Stimulated activated CD4-positive, alpha-beta T cell treated with anti-CD3 and anti-CD28 coated beads, Interleukin-15, amount 100 ng/mL, for 48 hours (primary cell): ENCODE results near the gene CTSO.
"Not testable (repeated sequence)": the region's sequence is repeated elsewhere in the genome, so short reads cannot be mapped to it uniquely, and the experiment has no call there.

Experiments used
- DNase-seq, 2 donors: peaks; one replicate each; pipeline ENCODE4 v3.0.0-alpha.2; 2020; ENCODE audit warnings: low read depth in 2 of 2

CTSO gene

DNA sequence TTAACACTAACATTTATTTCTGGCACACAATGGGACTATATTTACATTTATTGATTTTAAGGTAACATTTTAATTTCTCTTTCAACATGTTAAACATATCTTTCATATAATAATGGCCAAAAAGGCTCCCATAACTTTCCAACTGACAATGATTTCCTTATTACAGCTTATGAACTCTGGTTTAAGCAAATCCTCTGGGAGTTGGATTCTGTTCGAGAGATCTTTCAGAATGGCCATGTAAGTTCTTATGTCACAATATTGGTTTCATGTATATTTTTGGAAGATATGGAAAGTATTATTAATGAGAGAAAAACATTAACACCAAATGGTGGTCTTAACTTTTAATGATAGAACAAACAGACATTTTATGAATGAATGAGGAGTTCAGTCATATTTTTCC lies 46.1 kb downstream of the CTSO start:
- DNase-seq, result no peak

DNA sequence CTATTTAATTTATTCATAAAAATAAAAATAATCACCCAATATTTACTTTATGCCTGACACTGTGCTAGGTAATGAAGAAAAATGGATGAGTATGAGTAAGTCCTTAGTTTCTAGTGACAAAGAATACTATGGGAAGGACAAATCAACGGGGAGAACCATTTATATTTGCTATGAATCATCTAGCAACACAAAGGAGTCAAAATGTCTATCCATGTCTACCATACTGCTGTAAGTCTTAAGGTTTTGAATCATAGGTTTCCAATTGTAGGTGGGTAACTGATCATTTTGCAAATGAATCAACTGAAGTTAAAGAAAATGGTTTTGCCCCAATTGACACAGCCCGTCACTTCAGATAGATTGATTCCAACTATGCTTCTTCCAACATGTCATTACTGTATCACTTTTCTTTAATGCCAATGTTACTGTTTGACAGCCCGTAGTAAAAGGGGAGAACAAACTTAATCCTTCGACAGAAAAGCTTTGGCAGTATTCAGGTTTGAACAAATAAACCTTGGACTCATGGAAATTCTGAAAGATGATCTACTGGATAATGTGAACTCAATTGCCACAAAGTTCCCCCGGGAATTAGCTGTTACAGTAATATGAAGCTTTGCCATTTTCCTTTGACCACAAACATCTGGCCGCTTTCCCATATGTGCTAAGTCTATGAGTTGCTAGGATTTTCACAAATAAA lies 47.0 kb downstream of the CTSO start:
- no peak for DNase-seq

DNA sequence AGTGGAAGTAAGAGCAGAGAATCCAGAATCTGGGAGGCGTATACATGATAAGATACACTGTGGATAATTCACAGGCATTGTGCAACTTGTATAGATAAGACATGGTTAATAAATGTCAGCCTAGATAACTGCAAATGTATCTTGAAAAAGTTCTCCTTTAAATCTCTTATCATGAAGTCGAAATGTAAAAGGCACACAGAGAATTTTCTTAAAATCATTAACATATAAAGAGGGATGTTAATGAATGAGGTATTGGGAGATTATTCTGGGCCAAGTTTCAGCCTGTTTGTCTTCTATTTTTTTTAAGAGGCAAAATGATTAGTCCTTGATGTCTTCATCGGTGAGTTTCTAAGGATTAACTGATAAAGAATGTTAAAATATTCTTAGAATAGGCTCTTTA lies 49.3 kb downstream of the CTSO start:
- DNase-seq, result no peak

DNA sequence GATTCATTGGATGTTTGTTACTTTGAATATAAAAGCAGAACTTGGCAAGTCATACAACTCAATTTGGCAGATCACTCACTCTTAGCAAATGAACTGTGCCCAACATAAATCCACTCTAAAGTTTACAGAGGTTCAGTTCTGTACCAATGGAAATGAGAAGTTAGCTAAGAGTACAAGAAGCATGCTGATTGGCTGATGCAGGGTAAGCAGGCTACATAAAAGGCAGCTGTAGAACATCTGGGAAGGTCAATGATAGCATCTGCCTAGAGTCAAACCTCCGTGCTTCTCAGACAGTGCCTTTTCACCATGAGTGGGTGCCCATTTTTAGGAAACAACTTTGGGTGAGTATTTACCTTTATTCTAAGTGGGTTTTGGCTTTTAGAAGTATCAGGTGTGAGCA lies 50.2 kb downstream of the CTSO start, which contains the start of gene TDO2:
Gene TDO2 (plus strand): TSS at position 244 of the 400 bp plus-strand sequence. CDS start 63 bp downstream, at position 307.
- DNase-seq, result no peak

DNA sequence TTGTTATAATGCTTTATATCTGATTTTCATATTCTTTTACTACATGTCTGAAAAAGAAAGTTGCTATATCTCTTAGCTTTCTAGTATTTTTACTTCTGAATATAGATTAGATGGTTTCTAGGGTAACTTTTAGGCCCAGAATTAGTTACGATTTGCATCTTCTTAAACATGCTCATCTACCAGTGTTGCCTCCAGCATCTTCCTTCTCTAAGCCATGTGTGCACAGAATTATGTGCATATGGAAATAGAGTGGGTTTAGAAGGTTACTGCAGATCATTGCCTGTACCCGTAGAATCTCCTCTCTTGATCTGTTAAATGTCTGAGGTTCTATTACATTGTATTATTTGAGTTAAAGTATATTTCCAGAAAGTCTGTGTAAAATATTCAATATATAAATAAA lies 52.7 kb downstream of the CTSO start:
- DNase-seq, result no peak

DNA sequence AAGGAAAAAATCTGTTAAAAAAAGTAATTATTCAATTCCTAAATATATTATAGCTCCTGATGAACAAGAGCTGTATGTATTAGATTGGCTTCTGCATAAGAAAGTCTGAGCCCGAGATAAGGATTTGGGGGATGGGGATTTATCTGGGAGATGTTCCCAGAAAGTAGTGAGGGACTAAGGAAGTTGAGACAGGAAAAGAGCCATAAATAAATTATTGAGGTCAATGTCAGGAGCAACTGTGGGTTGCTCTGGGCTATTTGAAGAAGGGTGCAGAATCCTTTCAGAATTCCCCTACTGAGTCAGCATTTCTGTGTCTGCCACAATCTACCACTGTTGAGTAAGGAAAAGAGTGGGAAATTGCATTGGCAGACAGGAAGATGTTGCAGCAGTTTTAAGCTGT lies 53.3 kb downstream of the CTSO start:
- no peak for DNase-seq

DNA sequence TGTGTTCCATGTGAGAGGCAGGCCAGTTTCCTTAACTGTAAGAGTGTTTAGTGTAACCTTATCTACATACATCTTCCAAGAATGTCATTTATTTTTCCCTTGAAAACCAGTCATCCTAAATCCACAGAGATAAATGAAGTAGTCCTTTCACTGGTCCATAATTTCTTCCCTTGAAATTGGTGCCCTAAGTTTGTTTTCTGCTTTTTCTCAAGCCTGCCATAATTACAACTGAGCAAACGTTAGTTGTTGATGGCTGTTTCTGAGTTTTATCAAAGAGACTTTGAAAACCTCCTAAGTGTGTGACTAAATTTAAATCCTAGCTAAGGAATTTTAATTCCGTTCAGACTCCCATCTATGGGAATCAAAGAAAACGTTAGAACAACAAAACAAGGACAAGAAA lies 53.8 kb downstream of the CTSO start:
- no peak for DNase-seq

DNA sequence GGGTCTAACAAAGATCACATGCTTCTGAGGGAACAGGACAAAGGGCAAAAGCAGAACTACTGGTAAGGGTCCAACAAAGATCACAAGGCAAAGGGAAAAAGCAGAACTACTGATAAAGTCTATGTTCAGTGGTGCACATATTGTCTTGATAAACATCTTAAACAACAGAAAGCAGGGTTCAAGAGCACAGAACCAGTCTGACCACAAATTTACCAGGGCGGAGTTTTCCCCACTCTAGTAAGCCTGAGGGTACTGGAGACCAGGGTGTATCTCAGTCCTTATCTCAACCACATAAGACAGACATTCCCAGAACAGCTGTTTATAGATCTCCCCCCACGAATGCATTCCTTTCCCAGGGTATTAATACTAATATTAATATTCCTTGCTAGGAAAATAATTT lies 55.3 kb downstream of the CTSO start:
- DNase-seq, result not testable (repeated sequence)

DNA sequence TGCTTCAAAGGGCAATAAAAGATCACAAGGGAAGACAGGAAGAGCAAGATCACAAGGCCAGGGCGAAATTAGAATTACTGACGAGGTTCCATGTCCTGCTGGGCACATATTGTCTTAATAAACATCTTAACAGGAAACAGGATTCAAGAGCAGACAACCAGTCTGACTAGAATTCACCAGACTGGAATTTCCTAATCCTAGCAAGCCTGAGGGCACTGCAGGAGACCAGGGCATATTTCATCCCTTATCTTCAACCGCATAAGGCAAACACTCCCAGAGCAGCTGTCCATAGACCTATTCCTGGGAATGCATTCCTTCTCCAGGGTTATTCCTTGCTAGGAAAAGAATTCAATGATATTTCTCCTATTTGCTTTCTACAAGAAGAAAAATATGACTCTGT lies 62.6 kb downstream of the CTSO start:
- no peak for DNase-seq

DNA sequence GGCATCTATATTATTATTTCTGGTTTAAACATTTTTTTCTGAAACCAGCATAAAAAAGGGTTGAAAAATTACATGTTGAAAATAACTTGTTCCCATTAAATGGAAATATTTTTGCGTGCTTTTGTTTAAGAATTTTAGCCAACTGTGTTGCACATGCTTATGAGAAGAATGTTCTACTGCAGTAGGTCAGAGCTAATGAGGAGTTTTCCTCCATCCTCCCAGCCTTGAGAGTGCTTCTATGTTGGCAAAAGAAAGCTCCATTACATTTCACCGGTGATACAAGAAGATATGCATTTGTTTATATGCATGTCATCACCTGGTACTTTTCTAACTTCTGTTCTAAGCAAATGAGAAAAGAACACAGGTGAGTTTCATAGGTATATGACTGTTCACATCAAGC lies 63.7 kb downstream of the CTSO start:
- no peak for DNase-seq

DNA sequence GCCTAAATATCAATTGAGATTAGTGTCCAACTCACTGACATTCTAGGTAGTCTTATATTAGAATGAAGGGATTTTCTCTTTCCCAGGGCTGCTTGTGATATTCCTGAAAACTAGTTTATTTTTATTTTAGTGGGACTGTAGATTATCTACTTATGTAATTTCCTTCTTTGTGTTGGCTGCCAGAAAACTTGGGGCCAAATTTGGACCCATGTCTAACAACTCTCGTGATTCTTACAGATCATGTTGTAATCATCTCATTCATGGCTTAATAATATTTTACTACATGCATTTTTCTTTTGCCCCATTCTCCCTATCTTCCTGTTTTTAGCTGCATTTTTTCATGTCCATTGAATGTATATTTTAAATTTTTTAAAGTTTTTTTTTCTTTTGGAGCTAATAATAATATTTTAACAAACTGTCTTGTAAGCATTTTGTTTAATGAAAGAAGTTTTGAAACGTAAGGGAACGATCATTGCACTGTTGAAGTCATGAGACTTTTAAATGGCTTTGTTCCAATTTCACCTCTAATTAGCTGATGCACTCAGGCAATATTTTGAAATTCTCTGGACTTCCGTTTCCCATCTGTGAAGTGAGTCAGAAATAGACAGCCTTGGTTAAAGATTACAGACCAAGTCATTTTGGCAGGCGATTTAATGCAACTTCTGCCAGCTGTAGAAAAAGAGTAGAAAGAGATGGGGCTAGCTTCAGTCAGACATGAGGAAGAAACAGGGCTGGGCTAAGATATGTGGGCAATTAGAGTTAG lies 64.5 kb downstream of the CTSO start:
- DNase-seq, result no peak

DNA sequence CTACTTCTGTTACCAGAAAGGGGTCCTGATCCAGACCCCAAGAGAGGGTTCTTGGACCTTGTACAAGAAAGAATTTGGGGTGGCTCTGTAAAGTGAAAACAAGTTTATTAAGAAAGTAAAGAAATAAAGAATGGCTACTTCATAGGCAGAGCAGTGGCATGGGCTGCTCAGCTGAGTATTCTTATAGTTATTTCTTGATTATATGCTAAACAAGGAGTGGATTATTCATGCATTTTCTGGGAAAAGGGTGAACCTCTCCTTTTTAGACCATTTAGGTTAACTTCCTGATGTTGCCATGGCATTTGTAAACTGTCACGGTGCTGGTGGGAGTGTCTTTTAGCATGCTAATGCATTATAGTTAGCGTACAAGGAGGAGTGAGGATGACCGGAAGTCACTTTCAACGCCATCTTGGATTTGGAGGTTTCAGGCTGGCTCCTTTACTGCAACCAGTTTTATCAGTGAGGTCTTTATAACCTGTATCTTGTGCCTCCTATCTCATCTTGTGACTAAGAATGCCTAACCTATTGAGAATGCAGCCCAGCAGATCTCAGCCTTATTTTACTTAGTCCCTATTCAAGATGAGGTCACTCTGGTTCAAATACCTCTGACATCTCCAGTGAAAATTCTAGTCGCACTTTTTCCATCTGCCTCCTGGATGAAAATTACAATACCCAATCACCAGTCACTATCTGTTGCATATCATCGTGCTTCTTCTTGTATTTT lies 65.7 kb downstream of the CTSO start:
- DNase-seq, result no peak

DNA sequence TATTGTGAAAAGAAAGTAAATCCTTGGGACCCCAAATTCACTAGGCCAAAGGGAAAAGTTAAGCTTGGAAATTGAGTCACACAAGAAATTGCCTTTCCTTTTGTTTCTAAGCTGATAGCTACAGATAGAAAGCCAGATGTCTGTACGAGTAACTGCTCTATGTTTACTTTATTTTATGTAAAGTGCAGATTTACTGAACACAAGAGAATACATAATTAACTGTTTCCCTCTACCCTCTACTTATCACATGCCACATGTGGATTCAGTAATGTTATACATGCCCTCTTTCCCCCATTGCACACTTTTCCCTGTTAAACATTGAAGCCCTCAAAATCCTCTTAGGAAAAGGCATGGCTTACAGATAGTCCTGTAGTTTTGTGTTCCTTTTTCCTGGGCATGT lies 66.6 kb downstream of the CTSO start:
- no peak for DNase-seq

DNA sequence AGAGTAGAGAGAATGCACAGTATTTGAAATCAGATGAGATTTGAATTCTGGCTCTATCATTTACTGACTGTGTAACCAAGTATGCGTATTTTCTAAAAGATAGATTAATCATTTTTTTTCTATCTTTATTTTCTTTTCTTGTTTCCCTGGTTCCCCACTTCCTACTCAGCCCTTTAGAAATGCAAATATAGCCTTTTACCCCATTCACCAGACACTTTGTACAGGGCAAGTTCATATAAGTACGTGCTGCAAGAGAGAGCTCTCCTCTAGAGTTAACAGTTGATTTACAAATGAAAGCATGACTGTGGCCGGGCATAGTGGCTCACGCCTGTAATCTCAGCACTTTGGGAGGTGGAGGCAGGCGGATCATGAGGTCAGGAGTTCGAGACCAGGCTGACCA lies 68.0 kb downstream of the CTSO start:
- DNase-seq, result no peak

DNA sequence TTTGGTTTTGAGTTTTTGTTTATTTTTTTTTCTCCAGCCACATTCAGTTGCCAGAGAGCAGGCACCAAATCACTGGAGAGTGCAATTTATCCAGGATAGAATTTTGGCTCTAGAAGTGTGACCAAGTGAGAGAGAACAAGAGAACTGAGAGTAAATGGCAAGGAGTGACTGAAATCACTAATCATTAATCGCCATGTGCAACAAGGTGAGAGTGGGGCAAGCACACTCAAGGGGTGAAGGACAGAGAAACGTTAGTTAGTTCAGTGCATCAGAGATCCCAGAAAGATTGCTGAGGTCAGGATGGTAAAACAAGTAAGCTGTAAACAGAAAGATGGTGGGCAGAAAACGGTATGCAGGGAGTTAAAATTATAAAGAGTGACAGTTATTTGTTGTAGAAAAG lies 69.8 kb downstream of the CTSO start:
- no peak for DNase-seq

DNA sequence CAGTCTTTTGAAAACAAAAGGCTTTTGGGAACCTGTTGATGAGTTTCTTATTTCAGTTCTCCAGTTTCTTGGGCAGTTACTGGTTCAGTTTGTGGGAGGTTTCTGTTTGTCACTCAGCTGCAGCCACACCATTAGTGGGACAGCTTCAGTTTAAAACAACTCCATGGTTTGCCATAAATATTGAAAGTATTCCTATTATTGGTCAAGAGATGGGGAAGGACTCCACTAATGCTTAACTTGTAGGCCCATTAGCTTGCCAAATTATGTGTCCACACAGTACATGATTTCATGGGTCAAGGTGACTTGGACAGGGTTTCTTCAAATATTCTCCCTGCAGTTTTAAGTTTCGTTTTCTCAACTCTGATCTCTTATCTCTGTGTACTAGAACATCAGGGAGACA lies 72.1 kb downstream of the CTSO start:
- DNase-seq, result no peak

DNA sequence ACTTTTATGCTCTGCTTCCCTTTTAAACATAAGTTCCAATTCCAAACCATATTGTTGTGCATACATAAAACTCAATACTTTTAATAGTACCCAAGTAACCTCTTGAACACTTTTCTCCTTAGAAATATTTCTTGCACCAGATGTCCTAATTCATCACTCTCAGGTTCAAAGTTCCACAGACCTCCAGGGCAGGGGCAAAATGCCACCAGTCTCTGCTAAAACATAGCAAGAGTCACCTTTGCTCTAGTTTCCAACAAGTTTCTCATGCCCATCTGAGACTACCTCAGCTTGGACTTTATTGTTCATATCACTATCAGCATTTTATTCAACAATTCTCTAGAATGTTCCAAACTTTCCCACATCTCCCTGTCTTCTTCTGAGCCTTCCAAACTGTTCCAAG lies 73.9 kb downstream of the CTSO start:
- no peak for DNase-seq

DNA sequence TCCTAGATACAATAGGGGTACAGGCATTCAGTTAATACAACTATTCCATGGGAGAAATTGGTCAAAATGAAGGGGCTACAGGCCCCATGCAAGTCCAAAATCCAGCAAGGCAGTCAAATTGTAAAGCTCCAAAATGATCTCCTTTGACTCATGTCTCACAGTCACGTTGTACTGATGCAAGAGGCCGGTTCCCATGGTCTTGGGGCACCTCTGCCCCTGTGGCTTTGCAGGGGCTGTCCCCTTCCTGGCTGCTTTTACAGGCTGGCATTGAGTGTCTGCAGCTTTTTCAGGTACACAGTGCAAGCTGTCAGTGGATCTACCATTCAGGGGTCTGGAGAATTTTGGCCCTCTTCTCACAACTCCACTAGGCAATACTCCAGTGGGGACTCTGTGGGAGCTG lies 75.1 kb downstream of the CTSO start:
- no peak for DNase-seq

DNA sequence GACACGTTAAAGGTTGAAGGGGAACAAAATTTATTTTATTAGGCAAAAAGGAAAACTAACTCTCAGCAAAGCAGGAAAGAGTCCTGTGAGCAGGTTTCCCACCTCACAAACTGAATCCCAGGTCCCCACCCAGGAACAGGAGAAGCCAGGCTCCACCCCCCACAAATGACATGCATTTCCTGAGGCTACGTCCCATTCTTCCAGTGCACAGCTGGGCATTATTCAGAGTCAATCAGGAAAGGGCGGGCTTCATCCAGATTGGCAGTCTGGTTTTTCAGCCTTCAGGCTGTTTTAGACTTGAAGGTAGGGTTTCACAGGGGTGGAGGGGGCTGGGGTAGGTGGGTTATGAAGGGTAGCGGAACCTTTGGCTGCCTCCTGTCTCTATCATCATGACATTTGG lies 75.7 kb downstream of the CTSO start:
- DNase-seq, result no peak

DNA sequence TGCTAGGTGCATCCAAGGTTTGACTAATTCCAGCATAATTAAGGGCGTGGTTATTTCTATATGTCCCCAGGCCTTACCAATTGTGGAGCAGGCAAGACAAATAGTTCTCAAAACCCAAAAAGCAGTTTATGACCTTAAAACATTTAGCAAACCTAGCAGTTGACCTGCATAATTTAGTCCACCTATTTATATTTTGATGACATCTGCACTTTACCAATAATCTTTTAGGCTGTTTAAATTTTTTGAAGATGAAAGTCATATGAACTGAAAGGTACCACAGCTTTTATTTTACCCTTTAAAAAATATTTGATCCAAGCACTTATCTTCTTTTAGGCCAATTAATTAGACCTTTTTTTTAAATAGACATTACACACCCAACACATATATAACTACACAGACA lies 77.8 kb downstream of the CTSO start:
- no peak for DNase-seq
